ENCODE measurements around the gene GNAI2.

The GNAI2 gene

DNA sequence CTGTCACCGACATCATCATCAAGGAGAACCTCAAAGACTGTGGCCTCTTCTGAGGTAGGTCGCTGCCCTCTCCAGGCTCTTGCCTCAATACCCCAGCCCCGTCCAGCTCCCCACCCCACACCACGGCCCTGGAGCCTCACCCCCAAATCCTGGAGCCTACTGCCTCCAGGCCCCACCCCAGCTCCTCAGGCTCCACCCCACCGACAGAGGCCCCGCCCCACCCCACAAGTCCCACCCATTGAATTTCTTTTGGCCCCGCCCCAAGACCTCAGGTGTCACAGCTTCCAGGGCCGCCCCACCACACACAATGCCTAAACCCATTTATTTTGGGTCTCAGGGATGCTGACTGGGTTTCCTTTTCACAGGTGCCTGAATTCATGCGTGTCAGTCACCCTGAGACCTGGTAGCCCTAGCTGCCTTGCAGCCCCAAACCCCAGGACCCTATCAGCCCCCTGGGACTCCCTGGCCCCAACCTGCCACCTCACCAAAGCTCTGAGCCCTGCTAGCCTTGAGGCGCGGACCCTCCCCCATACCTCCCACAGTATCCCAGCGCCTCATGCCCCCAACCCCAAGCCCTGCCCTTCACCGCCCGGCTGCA lies 41.0 kb upstream of the GNAI2 start:
- no peaks in the 10 kb centered on the region for H3K36me3 ChIP-seq (ENCODE audit: insufficient read depth, low read length)
- H3K27ac ChIP-seq (ENCODE audit: low read depth, low read length): no peak overlapping the region
- no peaks in the 10 kb centered on the region for H3K9me3 ChIP-seq (ENCODE audit: insufficient read depth, low read depth, low read length)
- peaks cover 11% of the 10 kb centered on the region for H3K27me3 ChIP-seq (ENCODE audit: insufficient read depth, low read length)
- peak overlapping the region; percentile 29; the same call in 1 of the 2 replicates for H3K4me3 ChIP-seq (ENCODE audit: low read length)
- no peak overlapping the region for H3K9ac ChIP-seq (ENCODE audit: low read depth, low read length)
- 81% methylated on average over 14 of the region's 14 CpGs for WGBS
- H3K4me1 ChIP-seq (ENCODE audit: insufficient read depth, low read length): no peaks in the 10 kb centered on the region

- H3K9ac ChIP-seq (ENCODE audit: low read depth, low read length): no peak overlapping the region
- H3K4me3 ChIP-seq (ENCODE audit: low read length): no peak overlapping the region
- no peaks in the 10 kb centered on the region for H3K4me1 ChIP-seq (ENCODE audit: insufficient read depth, low read length)
- peaks cover 11% of the 10 kb centered on the region for H3K27me3 ChIP-seq (ENCODE audit: insufficient read depth, low read length)
- H3K27ac ChIP-seq (ENCODE audit: low read depth, low read length): no peak overlapping the region
- WGBS: 66% methylated on average over 4 of the region's 4 CpGs
- H3K36me3 ChIP-seq (ENCODE audit: insufficient read depth, low read length): no peaks in the 10 kb centered on the region
- H3K9me3 ChIP-seq (ENCODE audit: insufficient read depth, low read depth, low read length): no peaks in the 10 kb centered on the region
Observed at GRCh38 chr3:50195501-50196252, 40.3 kb upstream of the GNAI2 start.

GRCh38 chr3:50196253-50196801 lies 39.7 kb upstream of the GNAI2 start:
- H3K27ac ChIP-seq (ENCODE audit: low read depth, low read length): no peak overlapping the region
- H3K36me3 ChIP-seq (ENCODE audit: insufficient read depth, low read length): no peaks in the 10 kb centered on the region
- 88% methylated on average over 6 of the region's 6 CpGs for WGBS
- no peaks in the 10 kb centered on the region for H3K9me3 ChIP-seq (ENCODE audit: insufficient read depth, low read depth, low read length)
- H3K27me3 ChIP-seq (ENCODE audit: insufficient read depth, low read length): peaks cover 11% of the 10 kb centered on the region
- H3K9ac ChIP-seq (ENCODE audit: low read depth, low read length): no peak overlapping the region
- no peaks in the 10 kb centered on the region for H3K4me1 ChIP-seq (ENCODE audit: insufficient read depth, low read length)
- H3K4me3 ChIP-seq (ENCODE audit: low read length): no peak overlapping the region

GRCh38 chr3:50201573-50202315 lies 34.3 kb upstream of the GNAI2 start:
- Histone ChIP-seq H3K9ac (ENCODE audit: low read depth, low read length) (no peak overlapping the region), H3K4me1 (ENCODE audit: insufficient read depth, low read length) (peaks cover 5% of the 10 kb centered on the region; the same call in 1 of the 2 replicates), H3K36me3 (ENCODE audit: insufficient read depth, low read length) (no peaks in the 10 kb centered on the region), H3K27ac (ENCODE audit: low read depth, low read length) (no peak overlapping the region), H3K9me3 (ENCODE audit: insufficient read depth, low read depth, low read length) (no peaks in the 10 kb centered on the region), H3K27me3 (ENCODE audit: insufficient read depth, low read length) (peaks cover 32% of the 10 kb centered on the region), H3K4me3 (ENCODE audit: low read length) (no peak overlapping the region)
- WGBS: 84% methylated on average over 10 of the region's 10 CpGs

DNA sequence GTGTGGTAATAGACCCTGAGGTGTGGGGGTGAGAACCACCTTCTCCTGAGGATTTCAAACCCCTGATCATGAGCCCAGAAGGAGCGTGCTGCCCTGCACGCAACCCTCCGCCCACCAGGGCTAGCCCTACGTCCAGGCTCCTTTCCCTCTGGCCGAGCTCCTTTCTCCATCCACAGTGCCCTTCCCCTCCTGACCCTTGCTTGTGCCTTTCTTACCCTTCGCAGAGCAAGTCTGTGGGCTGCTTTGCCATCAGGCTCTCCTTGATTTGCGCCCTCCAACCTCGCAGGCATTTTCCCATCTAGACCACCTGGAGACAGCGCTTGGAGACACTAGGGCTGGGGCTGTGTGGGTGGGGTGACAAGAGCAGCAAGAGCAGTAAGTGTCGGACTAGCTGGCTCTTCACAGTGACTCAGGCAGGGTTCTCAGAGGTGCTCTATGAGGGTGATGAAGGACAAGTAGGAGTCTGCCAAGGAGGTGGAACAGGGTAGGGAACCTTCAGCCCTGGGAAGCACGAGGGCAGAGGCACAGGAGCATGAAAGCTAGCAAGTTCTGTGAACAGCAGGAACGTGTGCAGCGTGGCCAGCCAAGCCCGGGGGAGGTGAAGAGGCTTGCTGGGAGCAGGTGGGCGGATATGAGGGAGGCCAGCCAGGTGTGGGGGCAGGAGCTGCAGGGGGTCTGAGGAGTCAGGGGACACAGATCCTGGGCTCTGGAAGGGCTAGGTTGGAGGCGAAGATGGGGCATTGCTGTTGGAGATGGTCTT lies 33.5 kb upstream of the GNAI2 start:
- H3K27ac ChIP-seq (ENCODE audit: low read depth, low read length): no peak overlapping the region
- no peak overlapping the region for H3K4me3 ChIP-seq (ENCODE audit: low read length)
- H3K9ac ChIP-seq (ENCODE audit: low read depth, low read length): no peak overlapping the region
- no peaks in the 10 kb centered on the region for H3K9me3 ChIP-seq (ENCODE audit: insufficient read depth, low read depth, low read length)
- WGBS: 86% methylated on average over 16 of the region's 16 CpGs
- H3K27me3 ChIP-seq (ENCODE audit: insufficient read depth, low read length): peaks cover 37% of the 10 kb centered on the region
- H3K36me3 ChIP-seq (ENCODE audit: insufficient read depth, low read length): no peaks in the 10 kb centered on the region
- H3K4me1 ChIP-seq (ENCODE audit: insufficient read depth, low read length): peaks cover 5% of the 10 kb centered on the region; the same call in 1 of the 2 replicates

DNA sequence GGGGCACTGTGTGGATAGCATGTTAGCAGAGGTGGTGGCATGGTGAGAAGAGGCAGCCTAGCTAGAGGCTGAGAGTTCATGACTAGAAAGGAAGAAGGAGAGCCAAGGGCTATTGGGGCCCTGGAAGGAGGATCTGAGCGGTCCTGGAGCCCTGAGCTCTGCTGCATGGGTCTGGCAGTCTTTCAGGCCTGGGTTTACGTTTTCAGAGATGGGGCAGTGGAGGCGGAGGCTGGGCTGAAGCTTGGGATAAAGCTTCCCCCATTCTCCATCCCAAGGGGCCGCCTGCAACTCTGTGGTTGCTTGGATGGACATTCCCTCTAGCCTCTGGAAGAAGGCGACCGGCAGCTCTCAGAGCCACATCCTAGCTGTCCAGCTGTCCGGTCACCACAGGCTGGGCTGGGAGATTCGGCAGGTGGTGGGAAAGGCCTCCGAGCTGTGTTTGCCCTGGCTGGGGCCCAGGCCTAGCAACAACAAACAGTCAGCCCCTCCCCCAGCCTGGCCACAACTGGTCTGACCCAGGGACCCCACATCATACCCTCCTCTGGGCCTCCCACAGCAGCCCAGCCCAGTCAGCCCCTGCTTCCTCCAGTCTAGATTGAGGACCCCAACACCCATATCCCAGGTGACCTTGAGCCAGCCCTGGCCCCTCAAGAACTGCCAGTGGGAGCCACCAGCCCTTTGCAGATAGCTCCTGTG lies 32.7 kb upstream of the GNAI2 start:
- H3K27me3 ChIP-seq (ENCODE audit: insufficient read depth, low read length): peaks cover 37% of the 10 kb centered on the region

GRCh38 chr3:50203809-50204803 lies 31.9 kb upstream of the GNAI2 start:
- no peak overlapping the region for H3K27ac ChIP-seq (ENCODE audit: low read depth, low read length)
- WGBS: 81% methylated on average over 12 of the region's 12 CpGs
- no peak overlapping the region for H3K4me3 ChIP-seq (ENCODE audit: low read length)
- H3K9me3 ChIP-seq (ENCODE audit: insufficient read depth, low read depth, low read length): no peaks in the 10 kb centered on the region
- H3K4me1 ChIP-seq (ENCODE audit: insufficient read depth, low read length): peaks cover 5% of the 10 kb centered on the region; the same call in 1 of the 2 replicates
- no peak overlapping the region for H3K9ac ChIP-seq (ENCODE audit: low read depth, low read length)
- peaks cover 37% of the 10 kb centered on the region for H3K27me3 ChIP-seq (ENCODE audit: insufficient read depth, low read length)
- H3K36me3 ChIP-seq (ENCODE audit: insufficient read depth, low read length): no peaks in the 10 kb centered on the region

More for the DNA sequence above, 32.7 kb upstream of the GNAI2 start:
- 85% methylated on average over 9 of the region's 9 CpGs for WGBS
- H3K9ac ChIP-seq (ENCODE audit: low read depth, low read length): no peak overlapping the region
- H3K27ac ChIP-seq (ENCODE audit: low read depth, low read length): no peak overlapping the region
- peaks cover 5% of the 10 kb centered on the region; the same call in 1 of the 2 replicates for H3K4me1 ChIP-seq (ENCODE audit: insufficient read depth, low read length)
- no peaks in the 10 kb centered on the region for H3K9me3 ChIP-seq (ENCODE audit: insufficient read depth, low read depth, low read length)
- no peaks in the 10 kb centered on the region for H3K36me3 ChIP-seq (ENCODE audit: insufficient read depth, low read length)
- H3K4me3 ChIP-seq (ENCODE audit: low read length): no peak overlapping the region

DNA sequence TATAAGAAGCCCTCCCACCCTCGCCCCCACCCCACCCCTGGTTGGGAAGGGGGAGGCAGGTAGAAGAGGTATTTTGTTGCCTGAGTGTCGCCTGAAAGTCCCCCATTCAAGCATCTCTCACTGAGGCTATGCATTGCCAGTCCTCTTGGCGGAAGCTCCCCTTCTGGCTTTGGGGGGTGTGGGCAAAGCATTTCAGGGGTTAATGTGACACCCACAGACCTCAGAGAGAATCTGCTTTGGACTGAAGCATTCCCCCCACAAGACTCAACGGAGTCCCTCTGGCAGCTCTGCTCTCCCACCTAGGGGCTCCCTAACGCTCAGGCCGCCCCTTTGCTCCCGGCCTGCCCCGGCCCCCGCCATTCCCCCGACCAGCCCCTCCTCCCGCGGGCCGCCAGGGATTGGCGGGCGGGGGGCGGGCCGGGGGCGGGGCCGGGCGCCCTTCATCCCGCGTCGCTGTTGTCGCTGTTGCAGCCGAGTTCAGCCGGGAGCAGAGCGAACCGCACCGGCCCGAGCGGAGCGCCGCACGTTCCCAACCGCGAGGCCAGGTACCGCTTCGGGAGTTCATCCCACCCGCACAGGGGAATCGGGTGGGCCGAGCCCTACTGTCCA lies 31.1 kb upstream of the GNAI2 start, which contains the start of gene SLC38A3:
SLC38A3 (plus strand) TSS at position 468 of the 609 bp plus-strand sequence. CDS start 8,929 bp downstream, outside the sequence.
- no peak within 1 kb of the TSS for H3K9ac ChIP-seq (ENCODE audit: low read depth, low read length)
- H3K4me3 ChIP-seq (ENCODE audit: low read length): peak within 1 kb of the TSS; percentile 66
- no peak within 1 kb of the TSS for H3K27ac ChIP-seq (ENCODE audit: low read depth, low read length)
- peaks cover 5% of the 10 kb centered on the region; the same call in 1 of the 2 replicates for H3K4me1 ChIP-seq (ENCODE audit: insufficient read depth, low read length)
- H3K36me3 ChIP-seq (ENCODE audit: insufficient read depth, low read length): no peaks in the 10 kb centered on the region
- H3K9me3 ChIP-seq (ENCODE audit: insufficient read depth, low read depth, low read length): no peaks in the 10 kb centered on the region
- H3K27me3 ChIP-seq (ENCODE audit: insufficient read depth, low read length): peaks cover 37% of the 10 kb centered on the region
- WGBS: 2% methylated on average over 39 of the region's 41 CpGs

All from HUES64 (cell line).